Smooth muscle cell of the brain vasculature (primary cell): ENCODE data around the gene RALA.
"Not testable (repeated sequence)": the region's sequence is repeated elsewhere in the genome, so short reads cannot be mapped to it uniquely, and the experiment has no call there.

Source experiments
- DNase-seq: peaks from one replicate; pipeline ENCODE4 v3.0.0-alpha.2; 2012; ENCODE audit warnings: low read depth, low spot score

The RALA gene

GRCh38 chr7:39727231-39728012 is 104.0 kb downstream of the RALA start:
- DNase-seq, result no peak

- DNase-seq, result peak; percentile 84
Measured at GRCh38 chr7:39732837-39733804, 109.7 kb downstream of the RALA start.

GRCh38 chr7:39733881-39734632 is 110.7 kb downstream of the RALA start:
- DNase-seq, result no peak

- DNase-seq, result no peak
Measured at GRCh38 chr7:39734633-39735004, 111.2 kb downstream of the RALA start.

- no peak for DNase-seq
Measured at GRCh38 chr7:39735903-39736302, 112.5 kb downstream of the RALA start.

GRCh38 chr7:39741942-39742623 is 118.7 kb downstream of the RALA start:
- no peak for DNase-seq

- no peak for DNase-seq
Measured at GRCh38 chr7:39744620-39745019, 121.2 kb downstream of the RALA start.

GRCh38 chr7:39745320-39745719 is 121.9 kb downstream of the RALA start:
- no peak for DNase-seq

GRCh38 chr7:39746103-39746819 is 122.9 kb downstream of the RALA start:
- peak; percentile 50 for DNase-seq

GRCh38 chr7:39749177-39749576 is 125.8 kb downstream of the RALA start:
- DNase-seq, result no peak

- DNase-seq, result no peak
Measured at GRCh38 chr7:39749717-39750116, 126.3 kb downstream of the RALA start.

- no peak for DNase-seq
Measured at GRCh38 chr7:39750253-39751077, 127.1 kb downstream of the RALA start.

- DNase-seq, result not testable (repeated sequence)
Measured at GRCh38 chr7:39753237-39753636, 129.9 kb downstream of the RALA start.

- no peak for DNase-seq
Measured at GRCh38 chr7:39753823-39754325, 130.5 kb downstream of the RALA start.

GRCh38 chr7:39754326-39755120 is 131.2 kb downstream of the RALA start:
- DNase-seq, result no peak

GRCh38 chr7:39757604-39758003 is 134.2 kb downstream of the RALA start:
- no peak for DNase-seq
